Measurements from ENCODE around the gene CDKN1A. TPM values are rescaled to one million over a fixed set of nuclear protein-coding genes. Genes with fewer than 3 reads are reported as not detected.

CDKN1A gene
- total and polyA plus RNA-seq, 9 of the 15 experiments (the other 6 are each of a cell fraction or from before 2014, with no cell fraction given): 0.25 to 8.1 (median 5.1) TPM

DNA sequence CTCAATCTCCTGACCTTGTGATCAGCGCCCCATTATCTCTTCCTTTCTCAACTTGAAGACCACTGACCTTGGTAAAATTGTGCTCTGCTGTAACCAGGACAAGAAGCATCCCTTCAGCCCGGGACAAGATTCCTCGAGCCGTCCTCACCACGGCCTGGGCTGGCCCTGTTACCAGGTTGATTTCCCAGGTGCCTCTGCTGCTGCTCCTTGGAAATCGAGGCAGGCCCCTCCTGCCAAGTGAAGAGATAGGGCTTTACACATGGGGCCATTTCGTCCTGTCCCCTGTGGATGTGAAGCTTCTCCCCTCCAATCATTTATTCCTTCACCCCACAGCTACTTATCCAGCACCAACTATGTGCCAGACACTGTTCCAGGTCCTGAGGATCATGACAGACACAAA lies 40.6 kb downstream of the CDKN1A start:
- CTCF ChIA-PET (ENCODE audit: low intra/inter-chr PET ratio): no interaction called here
- intact Hi-C loops (cut with micrococcal nuclease) (no loop called here), in situ Hi-C loops (cut with MboI) (no loop called here)
- BruUV-seq (replicated peaks): no TSS peak
- DNase-seq (ENCODE audit: extremely low read depth in 1 of 4, low spot score in 3 of 4): no peak
- peaks cover 21% of the 10 kb centered on the region; the same call in 1 of the 2 replicates for H4K20me1 ChIP-seq (replicated peaks; ENCODE audit: control insufficient read depth, insufficient read depth, low read length)
- no peak for ATAC-seq
- WGBS (ENCODE audit: insufficient coverage, low coverage, missing lambda C conversion rate): 0% methylated on average over 7 of the region's 7 CpGs
- H3K9me1 ChIP-seq (ENCODE audit: control insufficient read depth, insufficient read depth, low read length): no peaks in the 10 kb centered on the region
- H3K9me3 ChIP-seq (replicated peaks; ENCODE audit: control insufficient read depth, insufficient read depth, low read depth, low read length): no peaks in the 10 kb centered on the region
- no peak overlapping the region for H3K27ac ChIP-seq (ENCODE audit: extremely low read depth, low read depth, low read length)
- POLR2A ChIA-PET: interaction anchor here (0.6 to 1.6 kb wide), 5 partner anchors 9 to 965 kb away, joined by 3 to 9 read pairs (median 4); no protein-coding TSS in a partner anchor
- no peak overlapping the region for H3K4me2 ChIP-seq (ENCODE audit: insufficient read depth, low read length)
- H3K36me3 ChIP-seq (ENCODE audit: control insufficient read depth, insufficient read depth, low read length): no peaks in the 10 kb centered on the region
- no peak for TF ChIP-seq NELFE (IDR thresholded peaks at IDR 0.05; ENCODE audit: insufficient read depth, insufficient read length)
- no peaks in the 10 kb centered on the region for H3K79me2 ChIP-seq (ENCODE audit: control insufficient read depth, insufficient read depth, low read length)
- peaks cover 35 to 81% of the 10 kb centered on the region in 2 experiments for H3K27me3 ChIP-seq (ENCODE audit: control insufficient read depth in 2 of 2, insufficient read depth in 2 of 2, low read length in 2 of 2)
- H2AFZ ChIP-seq (ENCODE audit: low read depth, low read length): no peak overlapping the region
- no peak overlapping the region for H3K9ac ChIP-seq (ENCODE audit: insufficient read depth in 1 of 2, low read depth in 2 of 2, low read length in 2 of 2)
- peaks cover 0 to 12% of the 10 kb centered on the region in 2 experiments; a peak in 1 of 5 replicates for H3K4me1 ChIP-seq (replicated peaks in 1 of 2; ENCODE audit: control insufficient read depth in 2 of 2, insufficient read depth in 2 of 2, low read length in 2 of 2)
- H3K4me3 ChIP-seq: no peak overlapping the region
- FAIRE-seq: no peak

DNA sequence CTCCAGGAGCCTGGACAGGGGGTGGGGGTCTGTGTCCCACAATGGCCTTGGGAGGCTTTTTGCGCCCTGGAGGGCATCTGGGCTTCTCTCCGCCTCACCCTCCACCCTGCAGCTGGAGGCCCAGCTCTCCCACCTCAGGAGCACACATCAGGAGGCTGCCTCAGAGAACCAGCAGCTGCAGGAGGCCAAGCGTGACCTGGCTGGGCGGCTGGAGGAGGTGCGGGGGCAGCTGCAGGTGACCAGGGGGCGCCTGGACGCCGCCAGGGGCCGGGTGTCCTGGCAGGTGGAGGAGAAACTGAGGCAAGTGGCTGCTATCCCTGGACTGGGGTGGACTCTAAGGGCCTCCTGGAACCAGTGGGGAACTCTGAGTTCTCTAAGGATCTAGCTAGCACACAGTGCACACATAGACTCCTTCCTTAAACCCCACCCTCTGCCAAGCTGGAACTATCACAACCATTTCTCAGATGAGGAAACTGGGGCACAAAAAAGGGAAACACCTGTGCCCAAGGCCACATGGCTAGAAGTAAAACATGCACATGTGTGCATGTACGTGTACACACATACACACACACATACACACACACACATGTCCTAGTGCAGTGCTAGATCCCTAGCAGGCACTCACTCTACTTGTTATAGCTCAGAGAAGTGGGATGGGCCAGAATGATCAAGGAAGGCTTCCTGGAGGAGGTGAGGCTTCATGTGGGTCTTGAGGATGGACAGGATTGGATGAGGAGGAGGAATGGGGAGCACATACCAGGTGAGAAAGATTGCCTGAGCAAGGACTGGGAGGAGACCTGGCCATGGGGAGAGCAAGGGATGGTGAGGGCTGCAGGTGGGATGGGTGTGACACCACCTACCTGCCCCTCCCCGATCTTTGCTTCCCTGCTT lies 42.0 kb downstream of the CDKN1A start:
- ATAC-seq (no peak), DNase-seq (ENCODE audit: extremely low read depth in 1 of 4, low spot score in 3 of 4) (no peak), FAIRE-seq (no peak)
- no peak overlapping the region for H3K27ac ChIP-seq (ENCODE audit: extremely low read depth, low read depth, low read length)
- no peak overlapping the region for H3K4me2 ChIP-seq (ENCODE audit: insufficient read depth, low read length)
- in situ Hi-C loops (cut with MboI): loop anchor here (10.0 kb wide), 1 partner anchor 106 kb away; no protein-coding TSS in a partner anchor
- ChIA-PET CTCF (ENCODE audit: low intra/inter-chr PET ratio) (interaction anchor here (0.5 to 1.0 kb wide), 2 partner anchors 15 to 101 kb away, joined by 3 read pairs; no protein-coding TSS in a partner anchor), POLR2A (interaction anchor here (0.6 to 1.6 kb wide), 6 partner anchors 10 to 126 kb away, joined by 3 to 9 read pairs (median 4); partner anchors contain the start of genes RAB44 and SRSF3)
- H3K79me2 ChIP-seq (ENCODE audit: control insufficient read depth, insufficient read depth, low read length): no peaks in the 10 kb centered on the region
- no peaks in the 10 kb centered on the region for H3K9me3 ChIP-seq (replicated peaks; ENCODE audit: control insufficient read depth, insufficient read depth, low read depth, low read length)
- no peak overlapping the region for H2AFZ ChIP-seq (ENCODE audit: low read depth, low read length)
- H3K9ac ChIP-seq (ENCODE audit: insufficient read depth in 1 of 2, low read depth in 2 of 2, low read length in 2 of 2): no peak overlapping the region
- H3K36me3 ChIP-seq (ENCODE audit: control insufficient read depth, insufficient read depth, low read length): no peaks in the 10 kb centered on the region
- H3K4me1 ChIP-seq (replicated peaks in 1 of 2; ENCODE audit: control insufficient read depth in 2 of 2, insufficient read depth in 2 of 2, low read length in 2 of 2): peaks cover 0 to 12% of the 10 kb centered on the region in 2 experiments; a peak in 1 of 5 replicates
- H4K20me1 ChIP-seq (replicated peaks; ENCODE audit: control insufficient read depth, insufficient read depth, low read length): peaks cover 19% of the 10 kb centered on the region; the same call in 1 of the 2 replicates
- BruUV-seq (replicated peaks): no TSS peak
- peaks cover 28 to 77% of the 10 kb centered on the region in 2 experiments for H3K27me3 ChIP-seq (ENCODE audit: control insufficient read depth in 2 of 2, insufficient read depth in 2 of 2, low read length in 2 of 2)
- 8% methylated on average over 11 of the region's 11 CpGs for WGBS (ENCODE audit: insufficient coverage, low coverage, missing lambda C conversion rate)
- H3K4me3 ChIP-seq: no peak overlapping the region
- H3K9me1 ChIP-seq (ENCODE audit: control insufficient read depth, insufficient read depth, low read length): no peaks in the 10 kb centered on the region
- intact Hi-C loops (cut with micrococcal nuclease): no loop called here
- TF ChIP-seq ZNF57 (CRISPR knock-in tag; IDR thresholded peaks at IDR 0.05): no peak
- no peak for TF ChIP-seq SRSF9 (IDR thresholded peaks at IDR 0.05; ENCODE audit: borderline replicate concordance, low read depth, low read length)
- TF ChIP-seq ZNF696 (CRISPR knock-in tag; conservative IDR thresholded peaks at IDR 0.05): no peak
- no peak for TF ChIP-seq ZFP30 (CRISPR knock-in tag; IDR thresholded peaks at IDR 0.05; ENCODE audit: borderline replicate concordance)
- peak; percentile 67 for TF ChIP-seq RBM25 (IDR thresholded peaks at IDR 0.05; ENCODE audit: low read depth, low read length, severe bottlenecking)
- no peak for TF ChIP-seq ZBED1 (IDR thresholded peaks at IDR 0.05)
- no peak for TF ChIP-seq ZNF133 (CRISPR knock-in tag; IDR thresholded peaks at IDR 0.05)
- no peak for TF ChIP-seq ILK (tag; IDR thresholded peaks at IDR 0.05; ENCODE audit: borderline replicate concordance, low read depth)
- TF ChIP-seq EWSR1 (IDR thresholded peaks at IDR 0.05; ENCODE audit: borderline replicate concordance, low read depth, partially characterized antibody): no peak
- TF ChIP-seq CHD4 (IDR thresholded peaks at IDR 0.05; ENCODE audit: insufficient read depth, insufficient replicate concordance, low read depth, low read length, poor library complexity, severe bottlenecking): no peak
- TF ChIP-seq BRCA1 (IDR thresholded peaks at IDR 0.05): no peak
- TF ChIP-seq BRCA1 (CRISPR knock-in tag; IDR thresholded peaks at IDR 0.05): no peak
- TF ChIP-seq HMG20A (CRISPR knock-in tag; conservative IDR thresholded peaks at IDR 0.05): no peak

Data from K562 (cell line).